Epithelial cell of proximal tubule (primary cell): ENCODE data around the gene CDK6. TPM values are rescaled to one million over a fixed set of nuclear protein-coding genes. Genes with fewer than 3 reads are reported as not detected.

Source experiments
- DNase-seq: peaks from one replicate; pipeline ENCODE4 v3.0.0-alpha.2; 2011; ENCODE audit warnings: low read depth
- H3K4me3 ChIP-seq: 2 replicates; pipeline ENCODE4 v1.5.1; 2011; ENCODE audit warnings: low read depth, mild to moderate bottlenecking, low read length
- total RNA-seq: library from RNA; depleted of rRNA; stranded (reverse); fragments of >200 nt; gene quantifications from 2 replicates; pipeline ENCODE4 v1.2.3, GENCODE V29; 2015
- TF ChIP-seq, protein P1 (sequence below): conservative IDR thresholded peaks from 2 replicates; pipeline ENCODE4 v1.5.1; 2012; ENCODE audit warnings: low read depth, mild to moderate bottlenecking, low read length

The CDK6 gene
- total RNA-seq, 1 donor from 2014 or later, result 99.4 TPM

DNA sequence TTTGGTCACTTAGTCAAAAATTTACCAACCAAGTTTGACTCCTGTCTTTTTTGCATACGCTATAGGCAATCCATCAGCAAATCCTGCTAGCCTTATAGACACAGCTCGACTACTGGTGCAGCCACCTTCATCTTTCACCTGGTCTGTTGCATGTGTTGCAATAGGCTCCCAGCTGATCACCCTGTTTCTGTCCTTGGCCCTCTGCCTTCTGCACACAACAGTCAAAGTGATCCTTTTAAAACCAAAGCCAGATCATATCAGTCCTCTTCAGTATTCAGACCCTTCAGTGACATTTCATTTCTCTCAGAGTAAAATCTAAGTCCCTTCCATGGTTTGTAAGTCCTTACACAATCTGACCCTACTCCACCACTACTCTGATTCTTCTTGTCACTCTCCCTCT lies 10.9 kb upstream of the CDK6 start:
- TF ChIP-seq, protein P1, sequence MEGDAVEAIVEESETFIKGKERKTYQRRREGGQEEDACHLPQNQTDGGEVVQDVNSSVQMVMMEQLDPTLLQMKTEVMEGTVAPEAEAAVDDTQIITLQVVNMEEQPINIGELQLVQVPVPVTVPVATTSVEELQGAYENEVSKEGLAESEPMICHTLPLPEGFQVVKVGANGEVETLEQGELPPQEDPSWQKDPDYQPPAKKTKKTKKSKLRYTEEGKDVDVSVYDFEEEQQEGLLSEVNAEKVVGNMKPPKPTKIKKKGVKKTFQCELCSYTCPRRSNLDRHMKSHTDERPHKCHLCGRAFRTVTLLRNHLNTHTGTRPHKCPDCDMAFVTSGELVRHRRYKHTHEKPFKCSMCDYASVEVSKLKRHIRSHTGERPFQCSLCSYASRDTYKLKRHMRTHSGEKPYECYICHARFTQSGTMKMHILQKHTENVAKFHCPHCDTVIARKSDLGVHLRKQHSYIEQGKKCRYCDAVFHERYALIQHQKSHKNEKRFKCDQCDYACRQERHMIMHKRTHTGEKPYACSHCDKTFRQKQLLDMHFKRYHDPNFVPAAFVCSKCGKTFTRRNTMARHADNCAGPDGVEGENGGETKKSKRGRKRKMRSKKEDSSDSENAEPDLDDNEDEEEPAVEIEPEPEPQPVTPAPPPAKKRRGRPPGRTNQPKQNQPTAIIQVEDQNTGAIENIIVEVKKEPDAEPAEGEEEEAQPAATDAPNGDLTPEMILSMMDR, result no peak
- no peak overlapping the region for H3K4me3 ChIP-seq

DNA sequence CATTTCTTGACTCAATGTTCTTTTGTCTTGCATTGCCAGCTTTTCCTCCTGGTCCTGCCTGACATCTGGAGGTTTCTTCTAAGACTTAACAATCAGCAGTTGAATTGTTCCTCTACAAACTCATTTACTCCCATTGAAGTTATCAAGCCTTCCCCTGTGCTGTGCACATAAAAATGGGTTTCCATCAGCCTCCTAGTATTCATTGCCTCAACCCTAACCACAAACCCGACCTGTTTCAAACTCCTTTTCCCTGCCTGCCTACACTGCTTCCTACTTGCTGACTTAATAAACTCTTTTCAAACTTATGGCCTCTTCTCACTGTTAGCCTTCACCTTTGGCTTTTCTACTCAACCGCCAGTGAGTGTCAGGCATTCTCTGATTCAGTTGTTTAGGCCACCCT lies 9.4 kb upstream of the CDK6 start:
- DNase-seq, result no peak
- TF ChIP-seq, protein P1, result no peak
- no peak overlapping the region for H3K4me3 ChIP-seq

More for the DNA sequence above, 10.9 kb upstream of the CDK6 start:
- DNase-seq, result no peak

DNA sequence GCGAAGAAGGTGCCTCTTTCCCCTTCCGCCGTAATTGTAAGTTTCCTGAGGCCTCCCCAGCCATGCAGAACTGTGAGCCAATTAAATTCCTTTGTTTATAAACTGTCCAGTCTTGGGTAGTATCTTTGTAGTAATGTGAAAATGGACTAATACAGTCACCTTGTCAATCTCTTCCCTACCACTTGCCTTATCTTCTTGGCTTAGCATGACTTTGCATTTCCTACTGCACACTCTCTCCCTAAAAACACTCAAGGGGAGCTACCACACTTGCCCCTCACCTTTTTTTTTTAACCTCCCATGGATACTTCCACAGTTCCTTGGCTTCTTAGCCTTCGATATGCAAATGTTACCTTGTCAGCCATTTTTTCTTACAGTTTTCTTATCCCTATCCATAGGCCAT lies 7.4 kb upstream of the CDK6 start:
- no peak for DNase-seq
- TF ChIP-seq, protein P1, result no peak
- no peak overlapping the region for H3K4me3 ChIP-seq

DNA sequence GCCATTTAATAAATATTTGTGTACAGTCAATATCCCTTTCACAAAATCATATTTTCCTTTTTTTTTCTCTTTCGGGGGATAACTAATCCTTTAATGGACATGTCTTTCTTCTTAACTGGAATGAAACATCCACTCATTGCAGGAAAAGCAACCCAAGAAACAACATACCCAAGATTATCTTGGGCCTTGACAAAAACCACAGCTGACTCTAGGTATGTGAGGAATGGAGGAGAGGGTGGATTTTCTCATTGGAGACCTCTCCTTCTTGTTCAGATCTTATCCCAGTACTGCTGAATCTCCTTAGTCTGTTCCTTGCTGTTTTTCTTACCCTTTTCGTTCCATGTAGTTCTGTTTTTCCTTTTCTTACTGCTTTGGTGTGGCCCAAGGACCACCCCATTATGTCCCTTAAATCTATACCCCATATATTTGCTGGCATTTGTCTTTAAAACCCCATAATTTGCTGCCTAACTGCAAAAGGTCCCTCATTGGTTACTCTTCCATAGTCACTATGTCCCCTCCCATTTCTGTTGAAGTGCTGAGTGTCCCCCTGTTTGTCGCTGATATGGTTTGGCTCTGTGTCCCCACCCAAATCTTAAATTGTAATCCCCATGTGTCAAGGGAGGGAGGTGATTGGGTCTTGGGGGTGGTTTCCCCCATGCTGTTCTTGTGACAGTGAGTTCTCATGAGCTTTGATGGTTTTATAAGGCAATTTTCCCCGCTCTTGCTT lies 6.8 kb upstream of the CDK6 start:
- H3K4me3 ChIP-seq, result no peak overlapping the region
- DNase-seq, result no peak
- TF ChIP-seq, protein P1, result no peak

DNA sequence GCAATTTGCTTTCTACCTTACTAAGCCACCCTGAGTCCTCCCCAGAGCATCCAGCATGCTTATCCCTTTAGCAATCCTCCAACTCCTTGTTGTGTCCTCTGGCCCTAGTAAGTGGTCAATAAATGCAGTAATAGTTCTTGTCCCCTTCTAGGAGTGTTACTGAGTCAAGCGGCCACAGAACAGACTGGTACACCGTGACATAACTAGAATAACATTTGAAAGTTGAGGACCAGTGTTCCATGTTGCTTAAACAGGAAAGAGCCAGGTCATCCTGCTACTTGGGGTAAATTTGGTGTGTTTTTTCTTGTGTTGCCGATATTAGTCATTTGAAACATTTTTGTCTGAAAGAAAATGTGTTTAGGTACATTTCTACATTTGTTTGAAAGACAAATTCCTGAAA lies 4.8 kb upstream of the CDK6 start:
- TF ChIP-seq, protein P1, result no peak
- no peak for DNase-seq
- no peak overlapping the region for H3K4me3 ChIP-seq

DNA sequence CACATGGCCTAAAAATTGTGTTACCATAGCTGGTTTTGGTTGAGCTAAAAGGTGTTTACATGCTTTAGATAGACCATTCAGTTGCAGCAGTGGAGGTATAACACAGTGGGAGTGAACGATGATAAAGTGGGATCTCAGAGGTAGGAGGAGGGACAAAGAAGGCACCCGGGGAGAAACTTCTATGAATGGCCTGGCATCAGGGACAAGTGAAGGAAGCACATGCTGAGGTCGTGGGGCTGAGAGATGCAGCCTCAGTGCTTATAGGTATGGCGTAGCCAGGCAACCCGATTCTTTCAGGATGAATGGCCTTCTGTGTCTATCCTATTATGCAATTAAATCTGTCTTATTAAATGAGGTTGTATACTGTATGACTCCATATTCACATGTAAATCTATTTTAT lies 3.9 kb upstream of the CDK6 start:
- no peak overlapping the region for H3K4me3 ChIP-seq
- no peak for DNase-seq
- TF ChIP-seq, protein P1, result no peak

DNA sequence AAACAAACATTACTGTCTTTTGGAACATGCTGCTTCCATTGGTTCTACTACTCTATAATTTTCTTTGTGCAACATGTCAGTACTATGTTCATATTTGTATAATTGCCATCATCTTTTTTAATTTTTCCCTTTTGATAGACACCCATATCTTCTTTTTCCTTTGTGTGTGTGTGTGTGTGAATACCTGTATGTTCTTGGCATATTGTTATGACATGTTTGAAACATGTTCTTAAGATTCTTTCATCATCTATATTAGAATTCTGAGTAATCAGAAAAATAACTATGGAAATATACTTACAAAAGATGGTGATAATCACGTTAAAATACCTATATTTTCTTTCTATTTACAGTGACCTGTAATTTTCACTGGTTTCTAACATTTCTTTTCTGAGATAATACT lies 3.5 kb upstream of the CDK6 start:
- H3K4me3 ChIP-seq, result no peak overlapping the region
- TF ChIP-seq, protein P1, result no peak
- DNase-seq, result no peak
